Glomerular visceral epithelial cell (primary cell): Measurements from ENCODE around the gene UNC119B.

Experiments used
- DNase-seq: peaks from one replicate; pipeline ENCODE4 v3.0.0-alpha.2; 2016; ENCODE audit errors: extremely low spot score

UNC119B gene

DNA sequence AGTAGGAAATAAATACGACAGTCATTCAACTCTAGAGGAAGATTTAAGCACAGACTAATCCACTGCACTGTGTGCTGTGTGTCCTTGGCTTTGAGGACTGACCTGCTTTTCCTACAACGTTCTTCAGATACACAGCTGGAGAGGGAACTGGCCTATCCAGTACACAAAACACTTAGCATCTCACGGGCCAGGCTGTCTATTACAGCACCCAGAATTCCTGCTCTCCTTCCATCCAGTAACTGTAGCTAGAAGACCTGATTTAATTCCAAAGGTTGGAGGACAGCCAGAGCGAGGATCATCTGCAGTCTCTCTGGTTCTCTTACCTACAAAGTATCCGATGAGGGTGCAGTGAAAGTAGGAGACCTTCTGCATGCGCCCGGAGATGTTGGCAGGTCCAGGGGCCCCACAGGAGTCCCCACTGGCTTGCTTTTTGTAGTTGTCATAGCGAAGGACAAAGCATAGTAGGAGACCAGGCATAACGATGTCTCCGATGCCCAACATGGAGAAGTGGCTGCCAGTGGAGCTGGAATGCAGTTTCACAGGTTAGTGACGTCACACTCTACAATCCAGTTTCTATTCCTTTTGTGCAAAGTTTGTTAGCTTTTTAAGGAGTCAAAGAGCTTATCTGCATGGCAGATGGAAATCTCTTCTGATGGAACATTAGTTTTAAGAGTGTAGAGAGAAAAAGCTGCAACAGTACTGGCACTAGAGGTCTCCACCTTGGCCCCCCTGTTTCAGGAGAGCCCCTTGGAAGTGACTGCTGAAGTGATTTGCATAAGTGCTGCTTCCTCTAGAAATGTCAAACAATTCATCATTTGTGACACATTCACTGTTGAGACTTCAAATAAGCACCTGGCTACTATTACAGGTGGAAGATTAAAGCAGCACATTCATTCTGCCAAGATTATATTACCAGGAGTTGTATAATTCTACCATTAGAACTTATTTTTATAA lies 57.1 kb downstream of the UNC119B start:
- no peak for DNase-seq

DNA sequence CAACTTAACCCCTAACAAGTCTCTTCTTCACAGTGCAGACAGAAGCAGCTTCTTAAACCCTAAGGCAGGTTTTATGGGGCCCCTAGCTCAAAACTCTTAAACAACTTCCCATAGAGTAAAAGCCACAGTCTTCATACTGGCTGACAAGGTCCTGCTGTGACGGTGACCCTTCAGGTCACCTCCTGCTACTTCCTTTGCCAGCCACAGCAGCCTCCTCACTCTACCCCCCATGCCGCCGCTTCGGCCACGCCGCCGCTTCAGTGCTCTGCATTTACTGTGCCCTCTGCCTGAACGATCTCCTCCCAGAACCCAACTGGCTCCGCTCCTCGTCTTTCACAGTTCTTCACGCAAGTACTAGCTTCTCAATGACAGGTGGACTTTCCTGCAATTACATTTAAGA lies 60.8 kb downstream of the UNC119B start:
- DNase-seq = no peak
